Ovary (tissue), 3 donors: ENCODE results near the gene ALKBH6.

ENCODE experiments used
- POLR2A ChIP-seq: fragments of 450-650 bp; IDR thresholded peaks from one replicate; pipeline ENCODE4 v1.6.1; 2017; ENCODE audit warnings: antibody characterized with exemption, mild to moderate bottlenecking, moderate library complexity
- TF ChIP-seq, protein P1 (sequence below), 3 donors: fragments of 450-650 bp in 2 of 3; fragments of 200-600 bp in 1 of 3; IDR thresholded peaks; one replicate each; pipeline versions ENCODE4 v1.5.1 to v1.8.0; 2016 to 2022; ENCODE audit warnings: antibody characterized with exemption in 3 of 3, mild to moderate bottlenecking in 1 of 3
- donor health status: DM: no; HTN: no; CAD: no.

DNA sequence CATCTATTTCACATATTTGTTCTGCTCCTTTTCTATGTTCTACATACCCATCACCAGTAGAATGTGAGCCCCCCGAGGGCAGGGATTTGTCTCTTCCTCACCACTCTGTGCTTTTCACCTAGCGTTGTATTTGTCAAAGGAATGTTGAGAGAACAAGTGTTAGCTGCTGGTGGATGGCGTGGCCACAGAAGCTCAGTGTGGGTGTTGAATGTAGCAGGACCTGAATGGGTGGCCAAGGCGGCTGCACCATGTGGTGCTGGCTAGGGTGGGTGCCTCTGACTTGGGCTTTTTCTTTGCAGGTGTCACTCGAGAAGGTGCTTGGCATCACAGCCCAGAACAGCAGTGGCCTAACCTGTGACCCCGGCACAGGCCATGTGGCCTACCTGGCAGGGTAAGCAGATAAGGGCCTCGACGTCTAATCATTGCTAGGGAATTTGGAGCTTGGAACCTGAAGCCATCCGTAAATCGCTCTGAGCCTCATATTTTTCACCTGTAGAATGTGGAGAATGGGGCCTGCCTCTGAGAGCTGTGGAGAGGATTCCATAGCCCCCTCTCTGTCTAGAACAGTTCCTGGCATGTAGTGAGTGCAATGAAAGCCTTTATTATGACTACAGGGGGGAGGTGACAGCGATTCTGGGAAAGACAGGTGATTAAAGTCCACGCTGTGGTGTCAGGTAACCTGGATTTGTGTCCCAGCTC is 44.6 kb upstream of the ALKBH6 start:
- TF ChIP-seq, protein P1, sequence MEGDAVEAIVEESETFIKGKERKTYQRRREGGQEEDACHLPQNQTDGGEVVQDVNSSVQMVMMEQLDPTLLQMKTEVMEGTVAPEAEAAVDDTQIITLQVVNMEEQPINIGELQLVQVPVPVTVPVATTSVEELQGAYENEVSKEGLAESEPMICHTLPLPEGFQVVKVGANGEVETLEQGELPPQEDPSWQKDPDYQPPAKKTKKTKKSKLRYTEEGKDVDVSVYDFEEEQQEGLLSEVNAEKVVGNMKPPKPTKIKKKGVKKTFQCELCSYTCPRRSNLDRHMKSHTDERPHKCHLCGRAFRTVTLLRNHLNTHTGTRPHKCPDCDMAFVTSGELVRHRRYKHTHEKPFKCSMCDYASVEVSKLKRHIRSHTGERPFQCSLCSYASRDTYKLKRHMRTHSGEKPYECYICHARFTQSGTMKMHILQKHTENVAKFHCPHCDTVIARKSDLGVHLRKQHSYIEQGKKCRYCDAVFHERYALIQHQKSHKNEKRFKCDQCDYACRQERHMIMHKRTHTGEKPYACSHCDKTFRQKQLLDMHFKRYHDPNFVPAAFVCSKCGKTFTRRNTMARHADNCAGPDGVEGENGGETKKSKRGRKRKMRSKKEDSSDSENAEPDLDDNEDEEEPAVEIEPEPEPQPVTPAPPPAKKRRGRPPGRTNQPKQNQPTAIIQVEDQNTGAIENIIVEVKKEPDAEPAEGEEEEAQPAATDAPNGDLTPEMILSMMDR (IDR thresholded peaks at IDR 0.05): no peak
- TF ChIP-seq POLR2A: no peak
